Right cardiac atrium (tissue), 5 donors: ENCODE results near the gene ARSG. TPM values are rescaled to one million over a fixed set of nuclear protein-coding genes. Genes with fewer than 3 reads are reported as not detected.

Source experiments
- ATAC-seq, 2 donors: fragments of 200-7000 bp; cut with Tn5 transposase; one replicate each; pipeline versions ENCODE4 v1.8.0 to v1.9.1; 2020; ENCODE audit warnings: moderate library complexity in 2 of 2, mild to moderate bottlenecking in 1 of 2
- DNase-seq, 3 donors: peaks; one replicate each; pipeline ENCODE4 v3.0.0-alpha.2; 2020
- H3K27ac ChIP-seq: one replicate; pipeline ENCODE4 v1.5.1; 2013; ENCODE audit warnings: mild to moderate bottlenecking, low read length, control low read depth, moderate library complexity
- H3K27me3 ChIP-seq: one replicate; pipeline ENCODE4 v1.6.1; 2013; ENCODE audit not compliant: control insufficient read depth, insufficient read depth
- H3K4me1 ChIP-seq: one replicate; pipeline ENCODE4 v1.6.1; 2013; ENCODE audit warnings: low read length; ENCODE audit not compliant: control insufficient read depth, insufficient read depth
- H3K4me3 ChIP-seq: one replicate; pipeline ENCODE4 v1.5.1; 2013; ENCODE audit warnings: low read length, control low read depth
- H3K9me3 ChIP-seq: one replicate; pipeline ENCODE4 v1.6.1; 2013; ENCODE audit warnings: low read length; ENCODE audit not compliant: control insufficient read depth
- WGBS: extraction: QIAGEN DNeasy Blood & Tissue Kit; methylation state at CpG from one replicate; pipeline ENCODE4 v1.1.7; 2013; 5-methylcytosine and 5-hydroxymethylcytosine counted together
- intact Hi-C, 4 donors: fragments of 100-400 bp; cut with DNase I; formaldehyde crosslinking; loops; one replicate each; pipeline versions ENCODE4 v1.11.0 to v1.14.0; 2022 to 2023
- polyA plus RNA-seq: library from polyadenylated mRNA; stranded (reverse); fragments of 200-250 nt; gene quantifications from one replicate; pipeline ENCODE4 v1.2.3, GENCODE V29; 2013
- total RNA-seq, 4 donors: library from RNA; stranded (reverse); fragmentation: NEBNext Ultra II Directional; extraction: Animal tissue kit (Norgen Biotek cat#: 25700); gene quantifications; one replicate each; pipeline ENCODE4 v1.2.1, GENCODE V29; 2021
- donor health status: healthy with polysubstance abuse.
- donor health status: DM: no; HTN: yes; CAD: no.
- donor health status: DM: no; HTN: no; CAD: no.
- donor health status: DM: no; HTN: yes; CAD: no; lungs with severe emphysema.
- donor health status: DM: yes; HTN: yes; CAD: no.

ARSG gene
- total and polyA plus RNA-seq, 5 donors = 2.8 to 9.3 (median 6.5) TPM

DNA sequence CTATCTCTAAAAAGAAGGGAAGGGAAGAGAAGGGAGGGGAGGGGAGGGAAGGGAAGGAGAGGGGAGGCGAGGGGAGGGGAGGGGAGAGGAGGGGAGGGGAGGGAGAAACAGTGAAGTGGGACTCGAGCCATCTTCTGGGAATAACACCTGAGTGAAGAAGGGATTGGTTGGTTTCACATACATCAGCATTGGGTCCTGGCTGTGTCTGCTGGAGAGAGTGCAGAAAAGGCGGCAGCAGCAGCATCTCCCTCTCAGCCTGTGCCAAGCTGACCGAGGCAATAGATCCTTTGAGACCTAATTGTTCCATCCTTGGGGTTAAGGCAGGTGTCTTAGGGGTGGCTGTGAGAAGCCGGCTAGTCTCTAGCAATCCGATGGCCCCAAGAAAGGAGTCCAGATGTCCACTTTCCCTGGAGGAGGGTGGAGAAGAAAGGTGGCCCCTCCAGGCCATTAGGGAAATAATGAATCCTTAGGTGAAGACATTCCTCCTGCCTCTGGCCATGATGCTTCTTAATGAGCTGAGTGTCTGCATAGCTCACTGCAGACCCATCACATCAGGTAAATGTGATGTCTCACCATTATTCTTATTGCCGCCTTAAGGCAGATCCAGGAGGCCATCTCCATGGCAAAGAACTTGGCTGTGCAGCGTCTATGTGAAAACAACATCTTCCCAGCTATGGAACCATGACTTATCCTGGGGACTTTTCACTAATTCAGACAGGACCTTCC is 94.4 kb downstream of the ARSG start:
- intact Hi-C loops = no loop called here
- ATAC-seq (no peak), DNase-seq (no peak)
- Histone ChIP-seq H3K27me3 (no peaks in the 10 kb centered on the region), H3K4me1 (peaks cover 16% of the 10 kb centered on the region), H3K4me3 (no peak overlapping the region), H3K9me3 (no peaks in the 10 kb centered on the region), H3K27ac (peak overlapping the region; percentile 80)
- WGBS = 85% methylated on average over 7 of the region's 8 CpGs

DNA sequence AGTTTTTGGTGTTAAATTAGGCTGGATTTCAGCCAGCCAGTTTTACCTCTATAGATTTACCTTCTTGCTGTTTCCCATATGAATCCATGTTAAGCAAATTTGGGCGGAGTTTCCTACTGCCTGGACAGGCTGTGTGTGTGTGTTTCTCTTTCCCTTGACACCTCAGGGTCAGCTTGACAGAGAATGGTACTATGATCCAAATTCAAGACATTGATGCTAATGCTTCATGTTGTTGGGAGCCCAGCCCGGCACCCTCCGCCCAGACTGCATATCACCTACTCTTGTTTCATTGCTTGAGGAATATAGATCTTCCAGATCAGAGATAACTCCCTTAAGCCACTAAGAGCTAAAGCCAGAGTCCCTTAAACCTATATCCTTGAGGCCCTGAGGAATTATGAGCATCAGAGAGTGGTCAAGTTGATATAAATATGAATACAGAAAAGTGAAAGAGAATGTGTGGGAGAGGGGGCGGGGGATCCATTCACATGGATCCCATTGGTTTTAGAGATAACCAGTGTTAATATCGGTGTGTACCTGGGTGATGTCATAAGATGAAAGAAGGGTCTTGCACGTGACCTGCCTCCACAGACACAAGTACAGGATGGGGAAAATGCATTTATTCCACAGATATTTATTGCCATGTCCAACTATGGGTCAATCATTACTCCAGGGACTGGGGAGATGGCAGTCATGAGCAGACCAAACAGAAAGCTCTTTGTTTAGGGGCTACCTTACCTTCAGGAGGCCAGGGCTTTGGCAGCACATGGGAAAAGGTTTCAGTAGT is 96.3 kb downstream of the ARSG start:
- DNase-seq = no peak
- Histone ChIP-seq H3K27ac (no peak overlapping the region), H3K4me1 (peaks cover 16% of the 10 kb centered on the region), H3K9me3 (no peaks in the 10 kb centered on the region), H3K4me3 (no peak overlapping the region), H3K27me3 (no peaks in the 10 kb centered on the region)
- 93% methylated on average over 6 of the region's 6 CpGs for WGBS
- intact Hi-C loops = no loop called here
- ATAC-seq = no peak

DNA sequence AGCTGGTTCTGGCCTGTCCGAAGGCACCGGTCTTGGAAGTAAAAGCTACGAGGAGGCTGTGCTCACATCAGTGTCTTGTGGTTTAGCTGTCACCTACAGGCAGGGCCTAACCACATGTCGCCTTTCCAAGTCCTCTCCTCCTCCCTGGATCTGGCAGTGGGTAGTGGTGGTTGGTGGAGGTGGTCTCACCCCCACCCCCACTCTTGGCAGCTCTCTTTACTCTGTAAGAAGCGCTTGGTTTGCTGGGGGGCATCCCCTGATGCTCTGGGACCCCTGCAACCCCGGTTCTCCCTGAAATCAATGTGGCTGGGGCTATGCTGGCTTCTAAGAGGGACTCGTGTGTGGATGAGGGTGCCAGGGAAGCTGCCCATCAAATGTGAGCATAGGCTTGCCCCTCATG is 97.7 kb downstream of the ARSG start:
- H3K9me3 ChIP-seq = no peaks in the 10 kb centered on the region
- intact Hi-C loops = no loop called here
- WGBS = 76% methylated on average over 7 of the region's 7 CpGs

DNA sequence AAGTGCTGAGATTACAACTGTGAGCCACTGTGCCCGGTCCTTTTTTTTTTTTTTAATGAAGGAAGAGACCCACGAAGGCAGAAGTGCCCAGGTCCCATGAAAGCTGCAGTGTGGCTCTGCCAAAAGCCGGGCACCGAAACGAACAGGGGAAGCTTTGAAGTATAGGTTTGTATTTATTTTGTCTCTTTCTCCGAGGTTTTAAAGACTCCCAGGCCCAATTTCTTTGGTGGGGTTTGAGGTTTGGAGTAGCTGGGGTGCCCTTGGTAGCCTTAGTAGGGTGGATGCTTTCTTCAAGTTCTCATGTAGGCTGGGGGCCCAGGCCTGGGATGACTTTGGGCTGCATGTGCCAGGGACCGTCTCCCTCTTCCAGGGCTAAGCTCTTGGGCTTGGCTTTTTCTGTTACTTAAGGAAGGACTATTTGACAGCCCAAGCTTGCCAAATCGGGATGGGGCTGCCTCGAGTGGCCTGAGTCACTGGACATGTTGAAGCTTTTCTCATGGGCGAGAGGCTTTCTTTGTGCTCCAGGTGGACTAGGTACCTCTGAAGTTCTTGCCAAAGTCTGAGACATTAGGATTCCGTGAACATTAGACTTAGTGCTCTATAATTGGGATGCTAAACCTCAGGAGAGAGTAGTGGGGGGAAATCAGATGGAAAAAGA is 99.7 kb downstream of the ARSG start:
- no peak overlapping the region for H3K4me3 ChIP-seq
- intact Hi-C loops = loop anchor here in 1 of 4 donors (10.0 kb wide), 1 partner anchor 116 kb away; no protein-coding TSS in a partner anchor
- peaks cover 2% of the 10 kb centered on the region for H3K4me1 ChIP-seq
- WGBS = 76% methylated on average over 11 of the region's 11 CpGs
- H3K27me3 ChIP-seq = no peaks in the 10 kb centered on the region
- ATAC-seq (peak; percentile 44), DNase-seq (peak in 2 of 3 donors; percentile 59 to 79)
- peak overlapping the region; percentile 40 for H3K27ac ChIP-seq
- no peaks in the 10 kb centered on the region for H3K9me3 ChIP-seq

More for the DNA sequence above, 97.7 kb downstream of the ARSG start:
- H3K4me3 ChIP-seq = no peak overlapping the region
- H3K27me3 ChIP-seq = no peaks in the 10 kb centered on the region
- DNase-seq (no peak), ATAC-seq (no peak)
- H3K27ac ChIP-seq = no peak overlapping the region
- peaks cover 11% of the 10 kb centered on the region for H3K4me1 ChIP-seq

DNA sequence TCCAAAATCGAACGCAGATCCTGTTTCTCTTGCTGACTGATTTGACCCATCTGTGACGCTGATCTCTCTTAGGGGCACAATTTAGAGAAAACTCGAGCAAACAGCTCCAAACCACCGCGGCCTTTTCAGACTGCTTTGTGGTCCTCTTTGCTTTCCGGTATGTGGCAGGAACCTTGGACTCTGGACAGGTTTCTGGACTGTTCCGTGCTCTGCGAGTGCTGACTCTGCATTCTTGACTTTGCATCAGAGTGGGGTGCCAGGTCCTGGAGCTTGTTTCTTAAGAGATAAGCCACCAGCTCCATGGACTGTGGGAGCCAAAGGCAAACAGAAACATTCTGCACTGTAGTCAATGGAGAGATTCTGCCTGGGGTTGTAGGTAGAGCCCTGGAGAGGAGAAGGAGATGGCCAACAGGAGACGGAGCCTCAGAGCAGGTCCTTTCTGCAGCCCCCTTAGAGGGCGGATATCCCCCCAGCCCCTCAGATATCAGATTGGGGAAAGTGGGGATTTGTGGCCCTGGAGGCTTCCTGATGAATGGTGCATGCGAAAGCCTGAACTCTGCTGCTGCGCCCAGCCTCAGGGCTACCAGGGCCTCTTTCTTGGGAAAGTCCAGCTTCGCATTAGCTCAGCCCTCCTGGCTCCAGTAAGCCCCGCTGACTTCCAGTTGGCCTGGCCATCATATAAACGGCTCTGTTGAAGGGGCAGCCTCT is 100.4 kb downstream of the ARSG start:
- DNase-seq = peak in 2 of 3 donors; percentile 40 to 64
- Histone ChIP-seq H3K27me3 (no peaks in the 10 kb centered on the region), H3K9me3 (no peaks in the 10 kb centered on the region), H3K4me3 (no peak overlapping the region), H3K4me1 (no peaks in the 10 kb centered on the region), H3K27ac (peak overlapping the region; percentile 30)
- intact Hi-C loops = loop anchor here in 1 of 4 donors (10.0 kb wide), 1 partner anchor 117 kb away; no protein-coding TSS in a partner anchor
- peak; percentile 37 to 61 for ATAC-seq
- WGBS = 71% methylated on average over 16 of the region's 16 CpGs

DNA sequence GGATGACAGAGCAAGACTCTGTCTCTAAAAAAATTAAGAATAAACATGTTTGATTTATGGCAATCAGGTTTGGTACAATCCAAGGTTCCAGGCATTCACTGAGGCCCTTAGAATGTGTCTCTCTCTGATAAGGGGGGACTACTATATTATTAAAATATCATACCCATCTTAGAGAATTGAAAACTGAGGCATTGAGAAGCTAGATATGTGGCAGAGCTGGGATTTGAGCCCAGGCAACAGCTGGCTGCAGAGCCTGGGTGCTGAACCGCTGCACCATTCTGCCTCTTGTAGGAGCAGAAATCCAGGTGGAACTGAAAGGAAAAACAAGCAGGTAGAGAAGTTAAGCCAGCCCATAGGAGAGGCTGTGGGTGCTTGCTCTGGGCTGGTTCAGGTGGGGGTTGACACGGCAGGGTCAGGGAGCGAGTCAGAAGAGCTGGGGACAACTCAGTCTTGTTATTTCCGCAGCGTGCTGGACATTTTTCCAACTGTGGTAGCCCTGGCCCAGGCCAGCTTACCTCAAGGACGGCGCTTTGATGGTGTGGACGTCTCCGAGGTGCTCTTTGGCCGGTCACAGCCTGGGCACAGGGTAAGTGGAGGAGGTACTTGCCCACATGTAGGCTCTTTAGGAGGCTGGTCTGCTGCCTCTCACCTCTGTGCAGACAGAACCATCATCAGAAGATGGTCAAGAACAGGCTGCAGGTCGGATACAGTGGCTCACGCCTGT is 103.5 kb downstream of the ARSG start:
- 94% methylated on average over 12 of the region's 12 CpGs for WGBS
- no peaks in the 10 kb centered on the region for H3K9me3 ChIP-seq
- H3K4me1 ChIP-seq = peaks cover 3% of the 10 kb centered on the region
- H3K4me3 ChIP-seq = no peak overlapping the region
- no peak for DNase-seq
- H3K27ac ChIP-seq = no peak overlapping the region
- intact Hi-C loops = loop anchor here in 2 of 4 donors (5.0 to 10.0 kb wide), 2 partner anchors 120 to 132 kb away; no protein-coding TSS in a partner anchor
- ATAC-seq = no peak
- no peaks in the 10 kb centered on the region for H3K27me3 ChIP-seq

DNA sequence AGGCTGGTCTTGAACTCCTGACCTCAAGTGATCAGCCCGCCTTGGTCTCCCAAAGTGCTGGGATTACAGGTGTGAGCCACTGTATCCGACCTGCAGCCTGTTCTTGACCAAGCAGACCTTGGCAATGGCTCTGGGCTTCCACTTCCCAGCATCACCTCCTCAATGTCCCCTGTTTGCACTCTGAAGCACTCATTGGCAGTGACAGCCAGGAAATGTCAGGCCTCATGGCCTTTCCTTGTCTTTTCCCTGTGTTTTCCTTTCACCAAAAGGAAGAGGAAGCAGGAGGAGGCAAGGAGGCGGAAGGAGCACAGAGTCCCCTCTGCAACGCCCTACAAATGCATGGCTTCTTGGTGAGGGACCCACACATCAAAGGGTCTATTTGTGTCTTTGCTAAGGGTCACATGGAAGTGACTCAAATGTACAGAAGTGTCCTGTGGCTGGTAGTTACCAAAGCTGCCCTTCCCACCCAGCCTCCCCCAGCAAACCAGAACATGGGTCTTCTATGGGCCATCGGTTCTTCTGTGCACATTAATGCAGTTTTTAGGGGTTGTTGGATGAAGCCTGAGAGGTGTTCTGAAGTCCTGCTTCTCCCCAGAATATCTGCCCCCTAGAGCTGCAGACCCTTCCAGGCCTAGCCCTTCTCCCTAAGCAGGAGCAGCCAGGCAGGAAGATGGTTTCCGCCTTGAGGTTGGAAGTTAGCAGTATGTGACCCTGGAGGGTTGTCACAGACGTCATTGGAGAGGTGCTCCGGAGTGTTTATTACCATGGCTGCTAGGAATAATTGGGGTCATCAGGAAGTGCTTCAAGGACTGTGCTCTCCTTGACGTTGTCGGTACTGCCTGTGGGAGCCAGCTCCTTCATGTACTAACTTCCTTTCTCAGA is 105.2 kb downstream of the ARSG start:
- no peak for DNase-seq
- Histone ChIP-seq H3K27ac (no peak overlapping the region), H3K27me3 (no peaks in the 10 kb centered on the region), H3K4me3 (no peak overlapping the region), H3K9me3 (no peaks in the 10 kb centered on the region), H3K4me1 (peaks cover 3% of the 10 kb centered on the region)
- intact Hi-C loops = loop anchor here in 2 of 4 donors (5.0 to 10.0 kb wide), 2 partner anchors 122 to 134 kb away; no protein-coding TSS in a partner anchor
- WGBS = 67% methylated on average over 10 of the region's 10 CpGs
- no peak for ATAC-seq

DNA sequence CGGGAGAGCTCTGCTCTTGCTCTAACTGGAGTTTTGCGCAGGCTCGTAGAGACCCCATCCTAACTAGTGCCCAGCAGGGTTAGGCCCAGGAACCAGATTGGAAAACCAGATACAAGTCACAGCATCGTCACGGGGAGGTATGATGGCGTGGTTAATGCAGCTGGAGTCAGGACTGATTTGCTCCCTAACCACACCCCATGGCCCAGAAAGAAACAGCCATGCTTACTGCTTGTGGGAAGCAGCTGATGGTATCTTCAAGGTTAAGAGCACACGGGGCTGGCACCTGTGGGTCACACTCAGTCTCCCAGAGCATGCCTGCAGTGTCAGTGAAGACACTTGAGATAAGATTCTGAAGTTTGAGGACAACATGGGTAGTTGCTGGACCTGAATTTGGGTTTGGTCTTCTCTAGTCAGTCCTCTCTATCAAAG is 105.8 kb downstream of the ARSG start:
- H3K4me3 ChIP-seq = no peak overlapping the region
- ATAC-seq = no peak
- H3K9me3 ChIP-seq = no peaks in the 10 kb centered on the region
- H3K4me1 ChIP-seq = peaks cover 3% of the 10 kb centered on the region
- no peak for DNase-seq
- WGBS = 53% methylated on average over 7 of the region's 7 CpGs
- no peaks in the 10 kb centered on the region for H3K27me3 ChIP-seq
- intact Hi-C loops = loop anchor here in 2 of 4 donors (5.0 to 10.0 kb wide), 2 partner anchors 122 to 135 kb away; no protein-coding TSS in a partner anchor
- no peak overlapping the region for H3K27ac ChIP-seq
